H9 (cell line): ENCODE measurements around the gene ATP1A2. TPM values are rescaled to one million over a fixed set of nuclear protein-coding genes. Genes with fewer than 3 reads are reported as not detected.

Experiments used
- DNase-seq: peaks from one replicate; pipeline ENCODE4 v3.0.0-alpha.2; 2017
- H2AFZ ChIP-seq: one replicate; pipeline ENCODE4 v1.6.1; 2013; ENCODE audit warnings: mild to moderate bottlenecking, low read length, control low read depth, moderate library complexity
- H2AK5ac ChIP-seq: 2 replicates; pipeline ENCODE4 v1.6.1; 2013; ENCODE audit warnings: low read length, control low read depth, mixed read lengths; ENCODE audit not compliant: insufficient read length
- H2BK120ac ChIP-seq: one replicate; pipeline ENCODE4 v1.6.1; 2013; ENCODE audit warnings: low read depth, mild to moderate bottlenecking, low read length, control low read depth, inconsistent platforms; ENCODE audit not compliant: poor library complexity, severe bottlenecking
- H2BK12ac ChIP-seq: 2 replicates; pipeline ENCODE4 v1.6.1; 2013; ENCODE audit warnings: low read length, control low read depth, mixed read lengths, low read depth; ENCODE audit not compliant: insufficient read length
- H2BK15ac ChIP-seq: 2 replicates; pipeline ENCODE4 v1.6.1; 2013; ENCODE audit warnings: low read depth, low read length, control low read depth
- H2BK20ac ChIP-seq: one replicate; pipeline ENCODE4 v1.6.1; 2013; ENCODE audit warnings: low read depth, mild to moderate bottlenecking, low read length, control low read depth, inconsistent platforms; ENCODE audit not compliant: poor library complexity, severe bottlenecking
- H2BK5ac ChIP-seq: 2 replicates; pipeline ENCODE4 v1.6.1; 2013; ENCODE audit warnings: low read length, control low read depth, mixed read lengths; ENCODE audit not compliant: insufficient read length
- H3K14ac ChIP-seq: 2 replicates; pipeline ENCODE4 v1.6.1; 2013; ENCODE audit warnings: low read length, control low read depth; ENCODE audit not compliant: insufficient read depth
- H3K18ac ChIP-seq: 2 replicates; pipeline ENCODE4 v1.6.1; 2013; ENCODE audit warnings: low read depth, mild to moderate bottlenecking, mixed read lengths, low read length, control low read depth; ENCODE audit not compliant: insufficient read length
- H3K23ac ChIP-seq: 2 replicates; pipeline ENCODE4 v1.6.1; 2013; ENCODE audit warnings: low read length, control low read depth, mixed read lengths, low read depth; ENCODE audit not compliant: insufficient read length
- H3K23me2 ChIP-seq: 2 replicates; pipeline ENCODE4 v1.6.1; 2013; ENCODE audit warnings: low read depth, mild to moderate bottlenecking, mixed read lengths, low read length, control low read depth; ENCODE audit not compliant: insufficient read length, poor library complexity, severe bottlenecking
- H3K27ac ChIP-seq: 2 replicates; pipeline ENCODE4 v1.5.1; 2013; ENCODE audit warnings: low read length, control low read depth, mixed read lengths, low read depth; ENCODE audit not compliant: insufficient read length
- H3K27me3 ChIP-seq: 2 replicates; pipeline ENCODE4 v1.6.1; 2013; ENCODE audit warnings: low read length, control low read depth, inconsistent platforms; ENCODE audit not compliant: insufficient read depth
- H3K4ac ChIP-seq: 2 replicates; pipeline ENCODE4 v1.6.1; 2013; ENCODE audit warnings: low read depth, mild to moderate bottlenecking, control low read depth, inconsistent platforms, low read length, moderate library complexity
- H3K4me1 ChIP-seq: 2 replicates; pipeline ENCODE4 v1.6.1; 2013; ENCODE audit warnings: low read length, control low read depth, inconsistent platforms; ENCODE audit not compliant: insufficient read depth
- H3K4me2 ChIP-seq: 2 replicates; pipeline ENCODE4 v1.6.1; 2013; ENCODE audit warnings: low read length, control low read depth, mixed read lengths; ENCODE audit not compliant: insufficient read length, insufficient read depth
- H3K56ac ChIP-seq: 2 replicates; pipeline ENCODE4 v1.6.1; 2013; ENCODE audit warnings: low read depth, mild to moderate bottlenecking, mixed read lengths, low read length, control low read depth; ENCODE audit not compliant: insufficient read length
- H3K79me1 ChIP-seq: 2 replicates; pipeline ENCODE4 v1.6.1; 2013; ENCODE audit warnings: low read depth, mild to moderate bottlenecking, moderate library complexity, low read length, control low read depth, inconsistent platforms; ENCODE audit not compliant: insufficient read depth, poor library complexity, severe bottlenecking
- H3K79me2 ChIP-seq: 2 replicates; pipeline ENCODE4 v1.6.1; 2013; ENCODE audit warnings: low read length, control low read depth, inconsistent platforms; ENCODE audit not compliant: insufficient read depth
- H3K9ac ChIP-seq: 2 replicates; pipeline ENCODE4 v1.6.1; 2013; ENCODE audit warnings: low read length, control low read depth, mixed read lengths; ENCODE audit not compliant: insufficient read length; ENCODE audit errors: extremely low read depth
- H3K9me3 ChIP-seq: one replicate; pipeline ENCODE4 v1.6.1; 2013; ENCODE audit warnings: low read depth, low read length, inconsistent platforms; ENCODE audit not compliant: control insufficient read depth
- H3T11ph ChIP-seq: one replicate; pipeline ENCODE4 v1.6.1; 2013; ENCODE audit warnings: mild to moderate bottlenecking, low read length, control low read depth, inconsistent platforms
- H4K20me1 ChIP-seq: one replicate; pipeline ENCODE4 v1.6.1; 2013; ENCODE audit not compliant: control insufficient read depth, insufficient read length, insufficient read depth
- H4K5ac ChIP-seq: 2 replicates; pipeline ENCODE4 v1.6.1; 2013; ENCODE audit warnings: low read depth, mild to moderate bottlenecking, mixed read lengths, low read length, control low read depth; ENCODE audit not compliant: insufficient read length
- H4K8ac ChIP-seq: replicated peaks from 2 replicates; pipeline ENCODE4 v1.6.1; 2013; ENCODE audit warnings: low read length, control low read depth, mixed read lengths, low read depth; ENCODE audit not compliant: insufficient read length
- H4K91ac ChIP-seq: 2 replicates; pipeline ENCODE4 v1.6.1; 2013; ENCODE audit warnings: low read depth, mild to moderate bottlenecking, moderate library complexity, mixed read lengths, low read length, control low read depth; ENCODE audit not compliant: insufficient read length
- H3K27ac Mint-ChIP-seq, 3 experiments: 2 replicates in 2 of 3; 3 replicates in 1 of 3; pipeline ENCODE4 v1.8.0; 2020 to 2021; ENCODE audit warnings: mixed read lengths in 3 of 3, mild to moderate bottlenecking in 1 of 3, moderate library complexity in 1 of 3
- H3K27me3 Mint-ChIP-seq: 2 replicates; pipeline ENCODE4 v1.8.0; 2021; ENCODE audit warnings: low read depth, mild to moderate bottlenecking, moderate library complexity, mixed read lengths
- H3K36me3 Mint-ChIP-seq, 3 experiments: 2 replicates in 2 of 3; 3 replicates in 1 of 3; pipeline ENCODE4 v1.8.0; 2020 to 2021; ENCODE audit warnings: low read depth in 3 of 3, mixed read lengths in 3 of 3; ENCODE audit not compliant: insufficient read depth in 1 of 3
- H3K4me1 Mint-ChIP-seq, 2 experiments: 2 replicates each; pipeline ENCODE4 v1.8.0; 2020; ENCODE audit warnings: mixed read lengths in 2 of 2
- H3K4me3 Mint-ChIP-seq, 2 experiments: 2 replicates in 1 of 2; 3 replicates in 1 of 2; pipeline ENCODE4 v1.8.0; 2020 to 2021; ENCODE audit warnings: mild to moderate bottlenecking in 2 of 2, mixed read lengths in 2 of 2, moderate library complexity in 1 of 2
- H3K9me3 Mint-ChIP-seq, 2 experiments: 2 replicates in 1 of 2; 3 replicates in 1 of 2; pipeline ENCODE4 v1.8.0; 2020; ENCODE audit warnings: mild to moderate bottlenecking in 2 of 2, mixed read lengths in 2 of 2, moderate library complexity in 1 of 2
- CTCF ChIP-seq: fragments of 200-600 bp; sonication (generic); conservative IDR thresholded peaks from 3 replicates; pipeline ENCODE4 v1.8.0; 2021; ENCODE audit warnings: antibody characterized with exemption, mild to moderate bottlenecking
- total RNA-seq: library from RNA; stranded (reverse); gene quantifications from 2 replicates; pipeline ENCODE4 v1.2.1, GENCODE V29; 2021

ATP1A2 gene
- total RNA-seq, 1 experiment from 2014 or later = 3.0 TPM

- no peak overlapping the region for H3K18ac ChIP-seq
- H3K27me3 ChIP-seq = no peaks in the 10 kb centered on the region
- no peaks in the 10 kb centered on the region for H3K9me3 ChIP-seq
- H4K8ac ChIP-seq = no peak overlapping the region
- H2AK5ac ChIP-seq = no peak overlapping the region
- Mint-ChIP-seq H3K4me3 (no peak overlapping the region), H3K27me3 (peaks cover 16% of the 10 kb centered on the region), H3K4me1 (peaks cover 6 to 11% of the 10 kb centered on the region in 2 experiments; a peak in 2 of 4 replicates), H3K9me3 (no peaks in the 10 kb centered on the region), H3K27ac (no peak overlapping the region), H3K36me3 (no peaks in the 10 kb centered on the region; a peak in 1 of 7 replicates)
- no peak for TF ChIP-seq CTCF
- no peak overlapping the region for H2BK20ac ChIP-seq
- H3K4ac ChIP-seq = no peak overlapping the region
- H3K4me1 ChIP-seq = peaks cover 3% of the 10 kb centered on the region; the same call in 1 of the 2 replicates
- DNase-seq = no peak
- no peak overlapping the region for H3K9ac ChIP-seq
- H3K23me2 ChIP-seq = no peaks in the 10 kb centered on the region
- no peak overlapping the region for H3K4me2 ChIP-seq
- no peaks in the 10 kb centered on the region for H4K20me1 ChIP-seq
- H2BK15ac ChIP-seq = no peak overlapping the region
- H3K56ac ChIP-seq = no peak overlapping the region
- H3K79me1 ChIP-seq = no peaks in the 10 kb centered on the region
- no peak overlapping the region for H2AFZ ChIP-seq
- no peak overlapping the region for H2BK12ac ChIP-seq
- H3K23ac ChIP-seq = no peak overlapping the region
- no peak overlapping the region for H4K5ac ChIP-seq
- H3K27ac ChIP-seq = no peak overlapping the region
- H3T11ph ChIP-seq = no peak overlapping the region
- no peaks in the 10 kb centered on the region for H3K79me2 ChIP-seq
- H2BK120ac ChIP-seq = no peak overlapping the region
- H4K91ac ChIP-seq = no peak overlapping the region
- H2BK5ac ChIP-seq = no peak overlapping the region
- no peak overlapping the region for H3K14ac ChIP-seq
Observed at GRCh38 chr1:160192234-160192633, 76.7 kb downstream of the ATP1A2 start.

Other genes starting within 250 kb of the ATP1A2 start
- 0.53 and 0.85 TPM in 2 replicates for gene CFAP45, start 215.6 kb upstream of the ATP1A2 start, total RNA-seq
- gene TAGLN2, start 190.3 kb upstream of the ATP1A2 start, total RNA-seq = 76.7 and 80.5 TPM in 2 replicates
- gene IGSF9, start 170.1 kb upstream of the ATP1A2 start, total RNA-seq = 11.3 and 12.3 TPM in 2 replicates
- not detected in 2 replicates for gene SLAMF9, start 161.5 kb upstream of the ATP1A2 start, total RNA-seq
- gene PIGM, start 83.8 kb upstream of the ATP1A2 start, total RNA-seq = 5.9 and 6.2 TPM in 2 replicates
- gene KCNJ10, start 45.6 kb upstream of the ATP1A2 start, total RNA-seq = 0.42 and 0.44 TPM in 2 replicates
- 0.09 TPM in 2 replicates for gene KCNJ9, start 34.2 kb upstream of the ATP1A2 start, total RNA-seq
- 56.2 and 57.4 TPM in 2 replicates for gene IGSF8, start 17.1 kb upstream of the ATP1A2 start, total RNA-seq
- gene ATP1A4, start 35.8 kb downstream of the ATP1A2 start, total RNA-seq = 0.20 and 0.44 TPM in 2 replicates
- gene CASQ1, start 74.8 kb downstream of the ATP1A2 start, total RNA-seq = 0.55 and 0.70 TPM in 2 replicates
- gene PEA15, start 89.6 kb downstream of the ATP1A2 start, total RNA-seq = 80.8 and 82.1 TPM in 2 replicates
- 96.7 and 106 TPM in 2 replicates for gene DCAF8, start 146.8 kb downstream of the ATP1A2 start, total RNA-seq
- 86.8 and 92.7 TPM in 2 replicates for gene PEX19, start 169.4 kb downstream of the ATP1A2 start, total RNA-seq
- gene COPA, start 227.5 kb downstream of the ATP1A2 start, total RNA-seq = 118 TPM in 2 replicates
- gene NCSTN, start 227.6 kb downstream of the ATP1A2 start, total RNA-seq = 67.8 and 69.3 TPM in 2 replicates